ENCODE data around the gene VPS72. TPM values are rescaled to one million over a fixed set of nuclear protein-coding genes. Genes with fewer than 3 reads are reported as not detected.
"Not testable (repeated sequence)": the region's sequence is repeated elsewhere in the genome, so short reads cannot be mapped to it uniquely, and the experiment has no call there.

The VPS72 gene
- total RNA-seq, 1 donor from 2014 or later, result 83.5 TPM

DNA sequence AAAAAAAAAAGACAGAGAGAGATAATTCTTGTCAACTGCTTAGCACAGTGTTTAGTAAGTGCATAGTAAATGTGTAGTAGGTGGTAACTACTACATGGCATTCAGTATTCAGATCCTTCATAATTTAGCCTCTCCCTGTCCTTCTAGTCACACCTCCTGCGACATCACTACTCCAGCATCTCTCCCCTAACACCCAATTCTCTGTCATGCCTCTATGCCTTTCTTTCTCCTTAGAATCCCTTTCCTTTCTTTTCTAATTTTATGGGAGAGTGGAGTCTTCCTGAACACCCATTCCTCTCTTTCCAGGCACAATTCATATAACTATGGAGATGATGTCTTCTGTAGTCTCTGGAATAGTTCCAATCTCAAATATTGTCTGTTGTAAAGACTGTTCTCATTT lies 3.9 kb upstream of the VPS72 start:
- Mint-ChIP-seq H3K36me3 (ENCODE audit: low read depth, unreplicated experiment) (peaks cover 8% of the 10 kb centered on the region), H3K4me1 (ENCODE audit: unreplicated experiment) (peaks cover 20% of the 10 kb centered on the region), H3K9me3 (ENCODE audit: unreplicated experiment) (no peaks in the 10 kb centered on the region), H3K27ac (ENCODE audit: unreplicated experiment) (peak overlapping the region; percentile 2), H3K27me3 (ENCODE audit: unreplicated experiment) (peaks cover 18% of the 10 kb centered on the region), H3K4me3 (ENCODE audit: unreplicated experiment) (no peak overlapping the region)
- no peak for DNase-seq (ENCODE audit: low spot score)
- TF ChIP-seq, protein P1, sequence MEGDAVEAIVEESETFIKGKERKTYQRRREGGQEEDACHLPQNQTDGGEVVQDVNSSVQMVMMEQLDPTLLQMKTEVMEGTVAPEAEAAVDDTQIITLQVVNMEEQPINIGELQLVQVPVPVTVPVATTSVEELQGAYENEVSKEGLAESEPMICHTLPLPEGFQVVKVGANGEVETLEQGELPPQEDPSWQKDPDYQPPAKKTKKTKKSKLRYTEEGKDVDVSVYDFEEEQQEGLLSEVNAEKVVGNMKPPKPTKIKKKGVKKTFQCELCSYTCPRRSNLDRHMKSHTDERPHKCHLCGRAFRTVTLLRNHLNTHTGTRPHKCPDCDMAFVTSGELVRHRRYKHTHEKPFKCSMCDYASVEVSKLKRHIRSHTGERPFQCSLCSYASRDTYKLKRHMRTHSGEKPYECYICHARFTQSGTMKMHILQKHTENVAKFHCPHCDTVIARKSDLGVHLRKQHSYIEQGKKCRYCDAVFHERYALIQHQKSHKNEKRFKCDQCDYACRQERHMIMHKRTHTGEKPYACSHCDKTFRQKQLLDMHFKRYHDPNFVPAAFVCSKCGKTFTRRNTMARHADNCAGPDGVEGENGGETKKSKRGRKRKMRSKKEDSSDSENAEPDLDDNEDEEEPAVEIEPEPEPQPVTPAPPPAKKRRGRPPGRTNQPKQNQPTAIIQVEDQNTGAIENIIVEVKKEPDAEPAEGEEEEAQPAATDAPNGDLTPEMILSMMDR (IDR thresholded peaks at IDR 0.05; ENCODE audit: unreplicated experiment), result no peak

DNA sequence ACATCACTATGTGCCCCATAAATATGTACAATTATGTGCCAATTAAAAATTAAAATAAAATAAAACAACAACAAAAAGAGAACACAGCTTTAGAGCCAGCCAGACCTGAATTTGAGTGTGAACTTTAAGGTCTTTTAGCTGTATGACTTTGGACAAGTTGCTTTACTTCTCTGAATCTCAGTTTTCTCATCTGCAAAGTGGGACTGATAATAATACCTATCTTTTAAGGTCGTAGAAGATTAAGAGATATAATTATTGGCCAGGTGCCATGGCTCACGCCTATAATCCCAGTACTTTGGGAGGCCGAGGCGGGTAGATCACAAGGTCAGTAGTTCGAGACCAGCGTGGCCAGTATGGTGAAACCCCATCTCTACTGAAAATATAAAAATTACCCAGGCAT lies 3.3 kb upstream of the VPS72 start:
- no peak overlapping the region for H3K4me3 Mint-ChIP-seq (ENCODE audit: unreplicated experiment)
- peaks cover 13% of the 10 kb centered on the region for H3K27me3 Mint-ChIP-seq (ENCODE audit: unreplicated experiment)
- H3K27ac Mint-ChIP-seq (ENCODE audit: unreplicated experiment), result no peak overlapping the region
- no peaks in the 10 kb centered on the region for H3K9me3 Mint-ChIP-seq (ENCODE audit: unreplicated experiment)
- H3K36me3 Mint-ChIP-seq (ENCODE audit: low read depth, unreplicated experiment), result peaks cover 6% of the 10 kb centered on the region
- TF ChIP-seq, protein P1 (IDR thresholded peaks at IDR 0.05; ENCODE audit: unreplicated experiment), result no peak
- peaks cover 16% of the 10 kb centered on the region for H3K4me1 Mint-ChIP-seq (ENCODE audit: unreplicated experiment)
- no peak for DNase-seq (ENCODE audit: low spot score)

DNA sequence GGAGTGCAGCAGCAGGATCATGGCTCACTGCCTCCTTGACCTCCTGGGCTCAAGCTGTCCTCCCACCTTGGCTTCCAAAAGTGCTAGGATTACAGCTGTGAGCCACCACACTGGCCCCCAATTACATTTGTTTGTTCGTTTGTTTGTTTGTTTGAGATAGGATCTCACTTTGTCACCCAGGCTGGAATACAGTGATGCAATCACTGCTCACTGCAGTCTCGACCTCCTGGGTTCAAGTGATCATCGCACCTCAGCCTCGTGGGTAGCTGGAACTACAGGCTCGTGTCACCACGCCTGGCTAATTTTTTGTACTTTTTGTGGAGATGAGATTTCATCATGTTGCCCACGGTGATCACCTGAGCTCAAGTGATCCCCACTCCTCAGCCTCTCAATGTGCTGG lies 2.0 kb upstream of the VPS72 start:
- Mint-ChIP-seq H3K9me3 (ENCODE audit: unreplicated experiment) (no peaks in the 10 kb centered on the region), H3K36me3 (ENCODE audit: low read depth, unreplicated experiment) (peaks cover 3% of the 10 kb centered on the region), H3K4me1 (ENCODE audit: unreplicated experiment) (peaks cover 12% of the 10 kb centered on the region), H3K27ac (ENCODE audit: unreplicated experiment) (no peak overlapping the region), H3K27me3 (ENCODE audit: unreplicated experiment) (peaks cover 8% of the 10 kb centered on the region), H3K4me3 (ENCODE audit: unreplicated experiment) (no peak overlapping the region)
- TF ChIP-seq, protein P1 (IDR thresholded peaks at IDR 0.05; ENCODE audit: unreplicated experiment), result no peak
- no peak for DNase-seq (ENCODE audit: low spot score)

DNA sequence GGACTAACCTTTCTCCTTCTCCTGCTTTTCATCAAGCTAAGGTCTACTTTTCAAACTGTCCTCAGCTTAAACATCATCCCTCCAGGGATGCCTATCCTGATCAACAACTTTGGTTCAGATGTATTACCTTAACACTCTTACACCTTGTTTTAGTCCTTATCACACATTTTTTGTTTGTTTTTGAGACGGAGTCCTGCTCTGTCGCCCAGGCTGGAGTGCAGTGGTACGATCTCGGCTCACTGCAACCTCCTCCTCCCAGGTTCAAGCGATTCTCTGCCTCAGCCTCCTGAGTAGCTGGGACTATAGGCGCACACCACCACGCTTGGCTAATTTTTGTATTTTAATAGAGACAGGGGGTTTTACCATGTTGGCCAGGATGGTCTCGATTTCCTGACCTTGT lies 1.3 kb downstream of the VPS72 start:
- not testable (repeated sequence) for H3K36me3 Mint-ChIP-seq (ENCODE audit: low read depth, unreplicated experiment); H3K9me3 Mint-ChIP-seq (ENCODE audit: unreplicated experiment); H3K27me3 Mint-ChIP-seq (ENCODE audit: unreplicated experiment); DNase-seq (ENCODE audit: low spot score); H3K4me1 Mint-ChIP-seq (ENCODE audit: unreplicated experiment); H3K27ac Mint-ChIP-seq (ENCODE audit: unreplicated experiment)
- peak overlapping the region; percentile 99 for H3K4me3 Mint-ChIP-seq (ENCODE audit: unreplicated experiment)

DNA sequence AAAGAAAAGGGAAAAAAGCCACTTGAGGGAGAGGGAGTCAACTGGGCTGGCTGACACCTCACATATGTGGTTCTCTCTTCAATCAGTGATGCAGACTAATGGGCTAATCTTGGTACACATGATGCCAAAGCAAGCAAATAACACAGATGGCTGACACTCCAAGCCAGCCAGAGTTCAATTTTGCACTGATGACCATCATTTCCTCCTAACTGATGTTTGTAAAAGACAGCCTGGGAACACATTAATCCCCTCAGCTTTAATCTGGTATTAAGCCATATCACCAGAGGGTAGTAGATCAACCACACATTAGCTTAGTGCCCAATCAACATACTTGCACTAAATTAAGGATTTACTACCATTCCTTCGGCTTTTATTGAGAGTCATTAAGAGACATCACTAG lies 2.8 kb downstream of the VPS72 start:
- peaks cover 6% of the 10 kb centered on the region for H3K27me3 Mint-ChIP-seq (ENCODE audit: unreplicated experiment)
- peak overlapping the region; percentile 35 for H3K4me3 Mint-ChIP-seq (ENCODE audit: unreplicated experiment)
- no peak overlapping the region for H3K27ac Mint-ChIP-seq (ENCODE audit: unreplicated experiment)
- TF ChIP-seq, protein P1 (IDR thresholded peaks at IDR 0.05; ENCODE audit: unreplicated experiment), result no peak
- H3K9me3 Mint-ChIP-seq (ENCODE audit: unreplicated experiment), result no peaks in the 10 kb centered on the region
- peaks cover 17% of the 10 kb centered on the region for H3K36me3 Mint-ChIP-seq (ENCODE audit: low read depth, unreplicated experiment)
- peaks cover 9% of the 10 kb centered on the region for H3K4me1 Mint-ChIP-seq (ENCODE audit: unreplicated experiment)
- DNase-seq (ENCODE audit: low spot score), result no peak

DNA sequence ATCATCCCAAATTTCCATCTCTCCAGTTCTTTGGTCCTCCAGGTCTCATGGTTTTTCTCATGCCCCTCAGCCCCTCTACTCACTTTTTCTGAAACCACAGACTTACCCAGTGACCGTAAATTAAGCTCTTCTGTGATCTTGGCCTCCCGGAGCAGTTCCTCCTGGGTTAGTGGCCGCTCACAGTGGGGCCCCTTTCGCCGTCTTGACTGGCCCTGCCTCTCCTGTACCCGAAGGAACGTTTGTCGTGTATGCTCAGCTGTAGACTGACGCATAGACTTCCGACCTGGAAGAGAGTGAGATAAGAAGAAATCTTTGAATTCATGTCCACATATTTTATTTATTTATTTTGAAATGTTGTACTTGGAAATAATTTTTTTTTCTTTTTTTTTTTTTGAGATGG lies 5.8 kb downstream of the VPS72 start:
- Mint-ChIP-seq H3K4me3 (ENCODE audit: unreplicated experiment) (peak overlapping the region; percentile 13), H3K36me3 (ENCODE audit: low read depth, unreplicated experiment) (peaks cover 28% of the 10 kb centered on the region), H3K4me1 (ENCODE audit: unreplicated experiment) (peaks cover 3% of the 10 kb centered on the region), H3K9me3 (ENCODE audit: unreplicated experiment) (no peaks in the 10 kb centered on the region), H3K27me3 (ENCODE audit: unreplicated experiment) (peaks cover 2% of the 10 kb centered on the region), H3K27ac (ENCODE audit: unreplicated experiment) (no peak overlapping the region)
- DNase-seq (ENCODE audit: low spot score), result no peak
- TF ChIP-seq, protein P1 (IDR thresholded peaks at IDR 0.05; ENCODE audit: unreplicated experiment), result no peak

All from endothelial cell (in vitro differentiated cells).